ENCODE data around the gene DRC1. TPM values are rescaled to one million over a fixed set of nuclear protein-coding genes. Genes with fewer than 3 reads are reported as not detected.

Gene DRC1
- total RNA-seq, 1 experiment from 2014 or later = not detected

- no peak overlapping the region for H3K27ac ChIP-seq (ENCODE audit: low read depth, low read length)
- CTCF ChIA-PET = no interaction called here
Observed at GRCh38 chr2:26457695-26458364, 56.1 kb downstream of the DRC1 start.

More at GRCh38 chr2:26457695-26458364, 56.1 kb downstream of the DRC1 start:
- H3K27me3 ChIP-seq (ENCODE audit: insufficient read depth, low read length) = no peaks in the 10 kb centered on the region
- no peaks in the 10 kb centered on the region for H3K9me3 ChIP-seq (ENCODE audit: control insufficient read depth in 1 of 2, insufficient read depth in 1 of 2, low read depth in 1 of 2, low read length in 2 of 2)
- H3K4me3 ChIP-seq (replicated peaks in 1 of 2; ENCODE audit: low read depth in 1 of 2, low read length in 2 of 2) = no peak overlapping the region
- no peak for ATAC-seq
- TF ChIP-seq EGR1 (IDR thresholded peaks at IDR 0.05; ENCODE audit: low read depth) = no peak
- TF ChIP-seq ATF3 (IDR thresholded peaks at IDR 0.05) = no peak
- no peak for TF ChIP-seq SP1 (IDR thresholded peaks at IDR 0.05; ENCODE audit: low read depth)
- TF ChIP-seq REST (IDR thresholded peaks at IDR 0.05; ENCODE audit: low read depth) = no peak
- TF ChIP-seq POLR2A (IDR thresholded peaks at IDR 0.05; ENCODE audit: borderline replicate concordance, extremely low read depth, insufficient read depth, insufficient read length) = no peak
- TF ChIP-seq EZH2phosphoT487 (IDR thresholded peaks at IDR 0.05; ENCODE audit: borderline replicate concordance) = no peak
- TF ChIP-seq ZBTB33 (IDR thresholded peaks at IDR 0.05; ENCODE audit: extremely low read depth, insufficient replicate concordance, low read length) = no peak
- TF ChIP-seq ELF1 (IDR thresholded peaks at IDR 0.05; ENCODE audit: borderline replicate concordance, low read depth) = no peak
- no peak for TF ChIP-seq CEBPB (IDR thresholded peaks at IDR 0.05; ENCODE audit: low read depth)
- TF ChIP-seq FOSL1 (IDR thresholded peaks at IDR 0.05; ENCODE audit: low read depth) = no peak
- no peak for TF ChIP-seq RAD21 (IDR thresholded peaks at IDR 0.05; ENCODE audit: low read depth)
- TF ChIP-seq YY1 (IDR thresholded peaks at IDR 0.05; ENCODE audit: extremely low read depth, insufficient replicate concordance, low read depth, low read length) = no peak
- no peak for TF ChIP-seq JUND (IDR thresholded peaks at IDR 0.05)
- no peak for TF ChIP-seq SIN3A (IDR thresholded peaks at IDR 0.05; ENCODE audit: low read depth)
- no peaks in the 10 kb centered on the region for H3K79me2 ChIP-seq (ENCODE audit: insufficient read depth, low read length)
- RAD21 ChIA-PET (ENCODE audit: low non-redundant PET in 1 of 2, low total read pairs in 2 of 2, uncharacterized antibody in 2 of 2, unreplicated experiment in 2 of 2) = no interaction called here
- BruUV-seq (replicated peaks) = no TSS peak
- no peak overlapping the region for H3K9ac ChIP-seq (ENCODE audit: low read length)
- H3K36me3 ChIP-seq (ENCODE audit: control insufficient read depth in 1 of 2, insufficient read depth in 2 of 2, low read length in 2 of 2) = no peaks in the 10 kb centered on the region
- POLR2A ChIA-PET = no interaction called here
- H3K4me1 ChIP-seq (ENCODE audit: control insufficient read depth in 1 of 2, insufficient read depth in 2 of 2, low read length in 2 of 2) = peaks cover 3 to 30% of the 10 kb centered on the region in 2 experiments; a peak in 3 of 4 replicates
- H3K4me2 ChIP-seq (ENCODE audit: low read length) = no peak overlapping the region
- H3K9me2 ChIP-seq (ENCODE audit: insufficient read depth) = no peaks in the 10 kb centered on the region
- no peak for DNase-seq (ENCODE audit: low read depth, low spot score)
- H4K20me1 ChIP-seq (ENCODE audit: insufficient read depth) = no peaks in the 10 kb centered on the region
- intact Hi-C loops (cut with micrococcal nuclease) = no loop called here
- H2AFZ ChIP-seq (ENCODE audit: low read depth, low read length, poor library complexity, severe bottlenecking) = no peak overlapping the region
